ENCODE results near the gene ENTPD1.

DNA sequence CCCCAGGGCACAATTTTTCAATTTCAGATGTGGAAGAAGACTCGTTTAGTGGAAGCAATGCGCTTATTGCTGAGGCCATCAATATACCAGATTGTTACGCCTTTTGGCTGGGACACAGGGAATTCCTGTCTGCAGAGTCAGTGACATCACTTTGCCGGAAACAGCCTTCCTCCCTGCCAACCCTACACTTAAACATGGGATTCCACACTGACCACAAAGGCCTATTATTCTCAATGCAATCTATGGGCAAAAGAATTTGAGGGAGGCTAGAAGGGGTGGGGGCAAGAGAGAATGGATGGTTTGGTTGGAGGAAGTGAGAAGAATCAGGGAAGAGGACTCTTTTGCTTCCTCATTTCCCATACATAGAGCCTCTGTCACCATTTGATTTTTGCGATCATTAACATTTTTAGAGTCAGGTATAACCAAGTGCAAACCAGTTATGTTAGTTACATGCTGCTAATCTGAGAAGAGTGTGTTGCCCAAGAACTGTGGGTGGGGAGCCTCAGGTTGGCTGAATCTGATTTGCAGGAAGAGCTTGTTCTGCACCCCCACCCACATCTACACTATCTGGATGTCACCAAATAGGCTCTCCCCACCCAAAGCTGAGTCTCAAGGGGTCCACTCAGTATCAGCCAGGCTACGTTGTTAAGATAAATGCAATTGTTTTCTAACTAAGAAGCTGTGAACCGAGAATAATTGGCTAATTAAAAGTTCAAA is 58.2 kb downstream of the ENTPD1 start:
- no peak for TF ChIP-seq CTCF (IDR thresholded peaks at IDR 0.05)
- no peak for TF ChIP-seq POLR2A (IDR thresholded peaks at IDR 0.05)

Measured in upper lobe of left lung (tissue), 4 donors.